GM18511 (cell line): ENCODE results near the gene RNF13.
"Not testable (repeated sequence)": the region's sequence is repeated elsewhere in the genome, so short reads cannot be mapped to it uniquely, and the experiment has no call there.

ENCODE experiments used
- ATAC-seq: cut with Tn5 transposase; IDR thresholded peaks from one replicate; pipeline ENCODE4 v1.9.1; 2021; ENCODE audit warnings: mild to moderate bottlenecking, moderate library complexity; ENCODE audit not compliant: unreplicated experiment

The RNF13 gene

DNA sequence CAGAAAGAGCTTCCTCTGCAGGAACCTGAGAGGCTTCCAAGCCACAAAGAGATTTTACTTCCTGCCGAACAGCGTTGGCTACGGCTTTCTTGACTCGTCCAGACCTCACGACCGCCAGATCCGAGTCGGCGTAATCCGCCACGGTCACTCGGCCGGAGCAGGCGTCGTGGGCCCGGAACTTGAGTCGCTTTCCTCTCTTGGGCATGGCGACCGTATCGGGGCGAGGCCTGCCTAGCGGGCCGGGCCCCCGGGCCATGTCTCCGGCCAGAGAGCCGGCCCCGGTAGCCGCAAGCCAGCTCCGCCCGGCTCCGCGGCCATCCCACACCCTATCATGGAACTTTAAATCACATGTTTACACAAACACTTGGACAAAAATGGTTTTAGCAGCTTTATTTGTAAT lies 170.0 kb downstream of the RNF13 start:
- ATAC-seq, result not testable (repeated sequence)

DNA sequence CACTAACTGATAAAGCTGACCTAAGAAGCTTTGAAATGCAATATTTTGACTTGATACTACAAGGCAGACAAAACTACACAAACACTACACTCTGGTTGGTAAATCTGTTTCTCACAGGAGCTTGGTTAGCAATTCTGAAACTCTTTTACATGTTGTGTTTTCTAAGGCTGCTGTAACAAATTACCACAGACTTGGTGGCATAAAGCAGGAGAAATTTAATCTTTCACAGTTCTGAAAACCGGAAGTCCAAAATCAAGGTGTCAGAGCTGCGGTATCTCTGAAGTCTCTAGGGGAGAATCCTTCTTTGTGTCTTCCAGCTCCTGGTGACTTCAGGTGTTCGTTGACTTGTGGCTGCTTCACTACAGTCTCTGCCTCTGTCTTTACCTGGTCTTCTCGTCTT lies 170.6 kb downstream of the RNF13 start:
- ATAC-seq, result no peak

DNA sequence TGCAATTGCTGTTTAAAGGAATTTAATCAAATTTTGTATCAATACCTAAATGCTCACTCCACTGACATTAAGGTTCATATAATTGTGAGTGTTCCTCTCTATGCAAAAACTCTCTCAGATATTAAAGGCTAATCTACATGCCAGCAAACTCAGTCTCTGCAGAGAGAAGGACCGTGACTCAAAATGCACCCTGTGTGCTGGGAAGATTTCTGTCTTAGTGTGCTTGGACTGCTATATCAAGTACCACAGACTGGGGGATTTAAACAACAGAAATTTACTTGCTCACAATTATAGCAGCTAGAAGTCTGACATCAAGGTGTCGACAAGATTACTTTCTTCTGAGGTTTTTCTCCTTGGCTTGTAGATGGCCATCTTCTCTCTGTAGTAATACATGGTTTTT lies 176.3 kb downstream of the RNF13 start:
- ATAC-seq, result no peak

DNA sequence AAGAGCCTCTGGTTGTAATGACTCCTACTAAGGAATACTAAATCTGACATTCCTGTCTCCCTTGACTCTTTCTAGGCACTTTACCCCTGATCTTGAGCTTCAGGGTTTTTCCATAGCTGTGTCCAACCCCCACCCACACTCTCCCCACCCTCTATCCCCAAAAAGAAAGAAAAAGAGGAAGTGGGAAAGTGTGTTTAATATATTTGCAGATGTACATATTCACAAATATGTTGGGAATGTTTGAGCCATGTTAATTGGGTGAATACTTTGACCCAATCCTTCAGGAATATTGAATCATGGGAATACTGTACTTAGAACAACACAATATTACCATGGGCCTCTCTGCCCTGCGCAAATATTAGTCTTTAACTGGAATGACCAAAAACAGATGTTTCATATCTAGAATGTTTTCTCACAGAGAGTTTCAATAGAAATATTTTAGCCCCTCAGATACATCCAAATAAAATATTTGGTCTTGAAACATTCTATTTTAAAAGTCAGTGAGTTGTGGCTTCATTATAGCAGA lies 177.5 kb downstream of the RNF13 start:
- ATAC-seq, result no peak

DNA sequence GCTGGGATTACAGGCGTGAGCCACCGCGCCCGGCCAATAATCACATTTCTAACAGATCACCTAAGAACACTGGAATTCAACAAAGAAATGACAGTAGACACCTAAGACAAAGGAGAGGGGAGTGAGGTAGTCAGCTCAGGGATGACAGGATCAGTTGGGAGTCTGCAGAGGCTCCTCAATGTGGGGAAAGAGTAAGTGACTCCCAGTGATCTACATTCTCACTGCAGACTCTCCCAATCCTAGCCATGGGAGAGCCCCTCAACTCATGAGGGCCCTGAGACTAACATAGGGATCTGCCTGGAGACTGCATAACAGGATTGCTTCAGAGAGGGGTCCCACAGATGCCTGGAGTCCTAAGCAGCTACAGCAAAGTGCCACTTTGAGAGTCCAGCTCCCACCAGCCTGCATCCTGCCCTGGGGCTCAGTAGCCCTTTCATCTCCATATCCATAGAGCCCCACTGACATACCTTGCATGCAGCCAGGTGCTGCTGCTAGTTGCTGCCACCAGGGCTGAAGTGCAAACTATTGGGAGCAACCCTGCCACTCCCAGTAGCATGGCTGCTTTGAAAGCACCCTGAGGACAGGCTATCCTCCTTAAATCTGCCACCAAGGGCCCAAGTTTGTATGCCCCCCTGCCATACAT lies 179.5 kb downstream of the RNF13 start:
- ATAC-seq, result no peak

DNA sequence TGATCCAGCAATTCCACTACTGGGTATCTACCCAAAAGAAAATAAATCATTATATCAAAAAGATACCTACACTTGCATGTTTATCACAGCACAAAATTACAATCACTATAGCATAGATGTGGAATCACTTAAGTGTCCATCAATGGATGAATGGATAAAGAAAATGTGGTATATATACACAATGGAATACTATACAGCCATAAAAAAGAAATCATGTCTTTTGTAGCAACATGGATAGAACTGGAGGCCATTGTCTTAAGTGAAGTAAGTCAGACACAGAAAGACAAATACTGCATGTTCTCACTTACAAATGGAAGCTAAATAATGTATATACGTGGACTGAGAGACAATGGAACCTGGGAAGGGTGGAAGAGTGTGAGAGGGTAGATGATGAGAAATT lies 185.9 kb downstream of the RNF13 start:
- ATAC-seq, result no peak

DNA sequence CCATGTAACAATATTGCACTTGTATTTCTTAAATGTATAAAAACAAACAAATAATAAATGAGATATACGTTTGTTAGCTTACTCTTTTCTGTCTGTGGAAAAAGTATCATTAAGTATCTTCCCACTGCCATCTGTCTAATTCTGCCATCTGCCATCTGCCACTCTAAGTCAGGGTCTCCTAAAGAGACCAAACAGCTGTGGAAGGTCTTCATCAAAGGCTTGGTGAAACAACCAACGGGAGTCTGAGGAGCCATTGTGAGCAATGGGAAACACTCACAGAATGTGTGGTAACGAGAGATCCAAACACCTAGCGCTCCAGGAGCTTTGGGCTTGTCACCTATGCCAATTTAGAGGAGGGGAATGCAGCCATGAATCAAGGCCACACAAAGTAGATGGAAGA lies 186.4 kb downstream of the RNF13 start:
- no peak for ATAC-seq

DNA sequence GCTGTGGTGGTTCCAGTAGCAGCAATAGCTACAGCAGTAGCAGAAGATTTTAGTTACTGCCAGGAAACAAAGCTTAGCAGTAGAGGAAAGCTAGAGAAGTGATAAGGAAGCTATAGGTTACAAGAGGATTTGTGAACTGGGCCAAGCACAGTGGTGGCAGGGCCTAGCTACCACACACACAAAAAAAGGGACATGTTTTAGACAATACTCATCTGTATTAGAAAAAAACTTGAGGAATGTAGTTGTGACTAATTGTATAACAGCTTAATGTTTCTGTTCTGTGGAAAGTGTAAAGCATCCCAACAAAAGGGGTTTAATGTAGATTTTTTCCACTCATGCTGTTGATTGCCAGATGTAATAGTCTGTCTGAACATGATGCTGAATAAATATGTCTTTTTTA lies 187.6 kb downstream of the RNF13 start:
- no peak for ATAC-seq

DNA sequence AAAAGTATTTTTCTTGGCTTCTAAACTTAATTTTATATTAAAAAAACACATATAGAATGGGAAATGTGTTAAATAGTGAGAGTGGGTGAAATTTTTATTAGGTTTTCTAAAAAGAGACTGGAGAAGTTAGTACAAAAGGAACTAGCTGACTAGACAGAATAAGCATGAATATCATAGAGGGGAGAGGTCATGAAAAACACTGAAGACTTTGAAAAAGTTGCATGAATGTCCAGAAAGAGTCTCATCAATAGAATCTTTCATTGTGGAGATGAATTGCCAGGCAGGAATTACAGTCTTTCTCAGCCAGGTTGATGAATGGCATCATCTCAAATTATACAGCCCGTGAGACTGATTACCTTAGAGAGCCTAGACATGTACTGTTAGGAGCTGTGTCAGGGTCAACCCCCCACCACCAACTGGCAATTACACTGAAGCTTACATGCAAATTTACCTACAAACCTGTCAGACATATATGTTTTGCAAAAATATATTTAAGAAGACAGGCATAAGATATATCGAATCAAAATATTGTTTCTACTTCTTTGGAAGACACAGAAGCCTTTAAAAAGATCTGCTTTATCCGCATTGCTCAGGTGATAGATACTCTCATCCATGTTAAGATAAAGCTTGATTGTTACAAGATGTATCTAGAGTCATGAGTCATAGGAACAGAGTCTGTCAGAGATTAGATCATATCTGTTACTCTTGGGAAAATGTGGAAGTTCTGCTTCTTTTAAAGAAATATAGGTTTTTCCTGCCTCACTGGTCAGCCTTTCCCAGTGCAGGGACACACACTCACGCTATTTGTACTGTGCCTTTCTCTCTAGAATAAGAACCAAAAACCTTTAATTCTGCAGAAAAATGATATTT lies 192.5 kb downstream of the RNF13 start:
- ATAC-seq, result no peak

DNA sequence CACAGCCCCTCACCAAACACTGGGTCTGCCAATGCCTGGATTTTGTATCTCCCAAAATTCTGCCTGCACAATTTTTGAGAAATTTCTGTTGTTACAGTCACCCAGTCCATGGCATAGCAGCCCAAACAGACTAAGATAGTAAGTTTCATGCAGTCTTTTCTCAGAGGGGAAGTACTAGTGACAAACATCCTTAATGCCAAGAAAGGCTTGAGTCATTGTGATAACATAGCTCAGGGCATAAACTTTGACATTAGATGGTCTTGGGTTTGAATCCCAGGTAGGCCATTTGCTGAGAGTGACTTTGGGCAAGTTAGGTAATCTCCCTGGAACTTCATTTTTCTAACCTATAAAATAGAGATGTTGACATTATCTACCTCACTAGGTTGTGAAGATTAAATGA lies 193.8 kb downstream of the RNF13 start:
- no peak for ATAC-seq
